Transverse colon (tissue), 4 donors: ENCODE data around the gene SRGAP1.
"Not testable (repeated sequence)": the region's sequence is repeated elsewhere in the genome, so short reads cannot be mapped to it uniquely, and the experiment has no call there.

Experiments used
- POLR2A ChIP-seq: fragments of 450-650 bp; IDR thresholded peaks from one replicate; pipeline ENCODE4 v1.6.1; 2016; ENCODE audit warnings: antibody characterized with exemption, mild to moderate bottlenecking, moderate library complexity
- POLR2AphosphoS5 ChIP-seq, 3 donors: sonication (generic); formaldehyde crosslinking; IDR thresholded peaks; one replicate each; pipeline ENCODE4 v1.6.1; 2016; ENCODE audit warnings: antibody characterized with exemption in 3 of 3
- TF ChIP-seq, protein P1 (sequence below), 5 experiments: fragments of 200-600 bp in 3 of 5; fragments of 450-650 bp in 2 of 5; sonication (generic) in 3 of 5; IDR thresholded peaks; 1 replicate in 2 of 5; 2 replicates in 3 of 5; pipeline ENCODE4 v1.5.1; 2016 to 2017; ENCODE audit warnings: antibody characterized with exemption in 5 of 5, inconsistent platforms in 3 of 5, mild to moderate bottlenecking in 2 of 5, moderate library complexity in 1 of 5

DNA sequence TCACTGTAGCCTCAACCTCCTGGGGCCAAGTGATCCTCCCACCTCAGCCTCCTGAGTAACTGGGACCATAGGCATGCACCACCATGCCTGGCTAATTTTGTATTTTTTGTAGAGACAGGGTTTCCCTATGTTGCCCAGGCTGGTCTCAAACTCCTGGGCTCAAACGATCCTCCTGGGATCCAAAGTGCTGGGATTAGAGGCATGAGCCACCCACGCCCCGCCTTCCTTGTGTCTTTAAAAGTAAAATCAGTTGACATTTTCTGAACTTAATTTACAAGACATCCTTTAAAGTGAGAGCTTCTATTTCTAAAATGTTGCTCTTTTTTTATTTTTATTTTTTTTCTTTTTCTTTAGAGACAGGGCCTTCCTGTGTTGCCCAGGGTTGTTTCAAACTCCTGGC is 276.6 kb downstream of the SRGAP1 start:
- TF ChIP-seq POLR2AphosphoS5 (IDR thresholded peaks at IDR 0.05); POLR2A: not testable (repeated sequence)
- TF ChIP-seq, protein P1, sequence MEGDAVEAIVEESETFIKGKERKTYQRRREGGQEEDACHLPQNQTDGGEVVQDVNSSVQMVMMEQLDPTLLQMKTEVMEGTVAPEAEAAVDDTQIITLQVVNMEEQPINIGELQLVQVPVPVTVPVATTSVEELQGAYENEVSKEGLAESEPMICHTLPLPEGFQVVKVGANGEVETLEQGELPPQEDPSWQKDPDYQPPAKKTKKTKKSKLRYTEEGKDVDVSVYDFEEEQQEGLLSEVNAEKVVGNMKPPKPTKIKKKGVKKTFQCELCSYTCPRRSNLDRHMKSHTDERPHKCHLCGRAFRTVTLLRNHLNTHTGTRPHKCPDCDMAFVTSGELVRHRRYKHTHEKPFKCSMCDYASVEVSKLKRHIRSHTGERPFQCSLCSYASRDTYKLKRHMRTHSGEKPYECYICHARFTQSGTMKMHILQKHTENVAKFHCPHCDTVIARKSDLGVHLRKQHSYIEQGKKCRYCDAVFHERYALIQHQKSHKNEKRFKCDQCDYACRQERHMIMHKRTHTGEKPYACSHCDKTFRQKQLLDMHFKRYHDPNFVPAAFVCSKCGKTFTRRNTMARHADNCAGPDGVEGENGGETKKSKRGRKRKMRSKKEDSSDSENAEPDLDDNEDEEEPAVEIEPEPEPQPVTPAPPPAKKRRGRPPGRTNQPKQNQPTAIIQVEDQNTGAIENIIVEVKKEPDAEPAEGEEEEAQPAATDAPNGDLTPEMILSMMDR (IDR thresholded peaks at IDR 0.05): not testable (repeated sequence)
